Muscle layer of duodenum (tissue), 2 donors: ENCODE results near the gene MAP4K5.
A peak's percentile ranks its signal among the peaks of the same experiment; 100 is the strongest.
"Not testable (repeated sequence)": the region's sequence is repeated elsewhere in the genome, so short reads cannot be mapped to it uniquely, and the experiment has no call there.

Source experiments
- H3K27ac ChIP-seq: one replicate; pipeline ENCODE4 v1.7.0; 2013; ENCODE audit warnings: mild to moderate bottlenecking, low read length
- H3K27me3 ChIP-seq: one replicate; pipeline ENCODE4 v1.7.0; 2013; ENCODE audit warnings: low read depth, mild to moderate bottlenecking, control low read depth, low read length
- H3K36me3 ChIP-seq, 2 donors: one replicate each; pipeline ENCODE4 v1.7.0; 2013; ENCODE audit warnings: low read length in 2 of 2, control low read depth in 1 of 2, mild to moderate bottlenecking in 1 of 2; ENCODE audit not compliant: insufficient read depth in 2 of 2, control insufficient read depth in 1 of 2
- H3K4me1 ChIP-seq, 2 donors: one replicate each; pipeline ENCODE4 v1.7.0; 2013; ENCODE audit warnings: low read length in 2 of 2, mild to moderate bottlenecking in 2 of 2, control low read depth in 1 of 2, moderate library complexity in 1 of 2; ENCODE audit not compliant: insufficient read depth in 2 of 2, control insufficient read depth in 1 of 2
- H3K4me3 ChIP-seq, 2 donors: one replicate each; pipeline ENCODE4 v1.7.0; 2013; ENCODE audit warnings: low read length in 2 of 2, low read depth in 1 of 2, mild to moderate bottlenecking in 1 of 2
- H3K9me3 ChIP-seq, 2 donors: one replicate each; pipeline ENCODE4 v1.7.0; 2013; ENCODE audit warnings: low read length in 2 of 2, control low read depth in 1 of 2, mild to moderate bottlenecking in 1 of 2; ENCODE audit not compliant: control insufficient read depth in 1 of 2
- donor health status: healthy.

The MAP4K5 gene

GRCh38 chr14:50532502-50533240 is at the start of gene MAP4K5:
MAP4K5 (minus strand) TSS chr14:50532569; CDS start chr14:50532049, 520 bp downstream.
- H3K4me1 ChIP-seq = peaks cover 0 to 23% of the 10 kb centered on the region in 2 donors
- no peaks in the 10 kb centered on the region for H3K36me3 ChIP-seq
- H3K9me3 ChIP-seq = no peaks in the 10 kb centered on the region
- H3K4me3 ChIP-seq = peak within 1 kb of the TSS; percentile 80 to 85
- peak within 1 kb of the TSS; percentile 74 for H3K27ac ChIP-seq
- no peaks in the 10 kb centered on the region for H3K27me3 ChIP-seq

GRCh38 chr14:50578433-50578832 is 46.1 kb upstream of the MAP4K5 start:
- H3K27me3 ChIP-seq = no peaks in the 10 kb centered on the region

GRCh38 chr14:50577982-50578381 is 45.6 kb upstream of the MAP4K5 start:
- no peaks in the 10 kb centered on the region for H3K9me3 ChIP-seq
- no peaks in the 10 kb centered on the region for H3K27me3 ChIP-seq
- H3K36me3 ChIP-seq = no peaks in the 10 kb centered on the region
- H3K4me3 ChIP-seq = no peak overlapping the region
- no peaks in the 10 kb centered on the region for H3K4me1 ChIP-seq
- H3K27ac ChIP-seq = no peak overlapping the region

More at GRCh38 chr14:50578433-50578832, 46.1 kb upstream of the MAP4K5 start:
- Histone ChIP-seq H3K4me3 (no peak overlapping the region), H3K27ac (no peak overlapping the region), H3K36me3 (no peaks in the 10 kb centered on the region), H3K4me1 (no peaks in the 10 kb centered on the region), H3K9me3 (no peaks in the 10 kb centered on the region)

- Histone ChIP-seq H3K36me3 (peaks cover 0 to 5% of the 10 kb centered on the region in 2 donors), H3K27ac (no peak overlapping the region)
Measured at GRCh38 chr14:50575769-50576168, 43.4 kb upstream of the MAP4K5 start.

GRCh38 chr14:50573862-50574261 is 41.5 kb upstream of the MAP4K5 start:
- H3K27me3 ChIP-seq = no peaks in the 10 kb centered on the region
- H3K36me3 ChIP-seq = peaks cover 0 to 9% of the 10 kb centered on the region in 2 donors
- peaks cover 11 to 25% of the 10 kb centered on the region in 2 donors for H3K9me3 ChIP-seq
- H3K4me3 ChIP-seq = no peak overlapping the region
- H3K27ac ChIP-seq = no peak overlapping the region
- no peaks in the 10 kb centered on the region for H3K4me1 ChIP-seq

More at GRCh38 chr14:50575769-50576168, 43.4 kb upstream of the MAP4K5 start:
- H3K4me1 ChIP-seq = no peaks in the 10 kb centered on the region
- H3K4me3 ChIP-seq = no peak overlapping the region
- H3K27me3 ChIP-seq = no peaks in the 10 kb centered on the region
- H3K9me3 ChIP-seq = peaks cover 0 to 7% of the 10 kb centered on the region in 2 donors

GRCh38 chr14:50569714-50570274 is 37.4 kb upstream of the MAP4K5 start:
- peaks cover 0 to 9% of the 10 kb centered on the region in 2 donors for H3K36me3 ChIP-seq
- H3K4me3 ChIP-seq = no peak overlapping the region
- H3K4me1 ChIP-seq = no peaks in the 10 kb centered on the region
- peaks cover 11 to 25% of the 10 kb centered on the region in 2 donors for H3K9me3 ChIP-seq
- no peaks in the 10 kb centered on the region for H3K27me3 ChIP-seq
- no peak overlapping the region for H3K27ac ChIP-seq

- H3K4me3 ChIP-seq = no peak overlapping the region
- H3K4me1 ChIP-seq = peaks cover 3 to 6% of the 10 kb centered on the region in 2 donors
- no peaks in the 10 kb centered on the region for H3K36me3 ChIP-seq
- H3K27me3 ChIP-seq = no peaks in the 10 kb centered on the region
- no peaks in the 10 kb centered on the region for H3K9me3 ChIP-seq
- H3K27ac ChIP-seq = no peak overlapping the region
Measured at GRCh38 chr14:50562841-50563240, 30.5 kb upstream of the MAP4K5 start.

GRCh38 chr14:50560931-50561285 is 28.5 kb upstream of the MAP4K5 start:
- Histone ChIP-seq H3K36me3 (no peaks in the 10 kb centered on the region), H3K9me3 (no peaks in the 10 kb centered on the region), H3K27me3 (no peaks in the 10 kb centered on the region), H3K4me1 (peaks cover 3 to 6% of the 10 kb centered on the region in 2 donors), H3K4me3 (peak overlapping the region; percentile 79 to 89), H3K27ac (peak overlapping the region; percentile 70)

GRCh38 chr14:50559990-50560930 is 27.9 kb upstream of the MAP4K5 start, which contains the start of gene ATL1:
ATL1 (plus strand) TSS chr14:50560145; CDS start chr14:50560266, 121 bp downstream.
- H3K27me3 ChIP-seq = no peaks in the 10 kb centered on the region
- no peaks in the 10 kb centered on the region for H3K36me3 ChIP-seq
- peaks cover 3 to 6% of the 10 kb centered on the region in 2 donors for H3K4me1 ChIP-seq

GRCh38 chr14:50552796-50553195 is 20.4 kb upstream of the MAP4K5 start:
- not testable (repeated sequence) for H3K4me3 ChIP-seq, H3K27ac ChIP-seq, H3K9me3 ChIP-seq, H3K27me3 ChIP-seq, H3K36me3 ChIP-seq, H3K4me1 ChIP-seq

More at GRCh38 chr14:50559990-50560930, 27.9 kb upstream of the MAP4K5 start, which contains the start of gene ATL1:
- Histone ChIP-seq H3K9me3 (no peaks in the 10 kb centered on the region), H3K27ac (peak within 1 kb of the TSS; percentile 78), H3K4me3 (peak within 1 kb of the TSS; percentile 79 to 89)

GRCh38 chr14:50551877-50552276 is 19.5 kb upstream of the MAP4K5 start:
- Histone ChIP-seq H3K36me3 (no peaks in the 10 kb centered on the region), H3K27me3 (no peaks in the 10 kb centered on the region), H3K27ac (no peak overlapping the region), H3K4me1 (no peaks in the 10 kb centered on the region), H3K9me3 (no peaks in the 10 kb centered on the region), H3K4me3 (no peak overlapping the region)
